Measurements from ENCODE around the gene RUVBL2.

RUVBL2 gene

GRCh38 chr19:48988860-48989259 is 4.8 kb upstream of the RUVBL2 start:
- H3K36me3 ChIP-seq: peaks cover 37% of the 10 kb centered on the region
- TF ChIP-seq CTCF (IDR thresholded peaks at IDR 0.05; ENCODE audit: low read depth, low read length): no peak

GRCh38 chr19:48989701-48990291 is 3.9 kb upstream of the RUVBL2 start:
- DNase-seq: peak; percentile 45
- Histone ChIP-seq H3K4me3 (ENCODE audit: low read depth, low read length) (no peak overlapping the region), H3K9me3 (ENCODE audit: severe bottlenecking) (no peaks in the 10 kb centered on the region), H3K27ac (peak overlapping the region; percentile 48), H3K27me3 (ENCODE audit: insufficient read depth, low read depth, severe bottlenecking) (no peaks in the 10 kb centered on the region), H3K36me3 (peaks cover 29% of the 10 kb centered on the region)
- TF ChIP-seq CTCF (IDR thresholded peaks at IDR 0.05; ENCODE audit: low read depth, low read length): no peak

More at GRCh38 chr19:48988860-48989259, 4.8 kb upstream of the RUVBL2 start:
- Histone ChIP-seq H3K27ac (no peak overlapping the region; the same call in 1 of the 2 replicates), H3K9me3 (ENCODE audit: severe bottlenecking) (no peaks in the 10 kb centered on the region), H3K4me3 (ENCODE audit: low read depth, low read length) (no peak overlapping the region), H3K27me3 (ENCODE audit: insufficient read depth, low read depth, severe bottlenecking) (no peaks in the 10 kb centered on the region)
- DNase-seq: no peak

GRCh38 chr19:48990400-48990799 is 3.3 kb upstream of the RUVBL2 start:
- Histone ChIP-seq H3K9me3 (ENCODE audit: severe bottlenecking) (no peaks in the 10 kb centered on the region), H3K36me3 (peaks cover 23% of the 10 kb centered on the region), H3K27ac (peak overlapping the region; percentile 48), H3K4me3 (ENCODE audit: low read depth, low read length) (no peak overlapping the region), H3K27me3 (ENCODE audit: insufficient read depth, low read depth, severe bottlenecking) (no peaks in the 10 kb centered on the region)
- TF ChIP-seq CTCF (IDR thresholded peaks at IDR 0.05; ENCODE audit: low read depth, low read length): no peak
- DNase-seq: no peak

- no peak for TF ChIP-seq CTCF (IDR thresholded peaks at IDR 0.05; ENCODE audit: low read depth, low read length)
- Histone ChIP-seq H3K9me3 (ENCODE audit: severe bottlenecking) (no peaks in the 10 kb centered on the region), H3K36me3 (peaks cover 20% of the 10 kb centered on the region), H3K27me3 (ENCODE audit: insufficient read depth, low read depth, severe bottlenecking) (no peaks in the 10 kb centered on the region), H3K4me3 (ENCODE audit: low read depth, low read length) (no peak overlapping the region), H3K27ac (peak overlapping the region; percentile 83; the same call in 1 of the 2 replicates)
- no peak for DNase-seq
Measured at GRCh38 chr19:48991011-48991609, 2.6 kb upstream of the RUVBL2 start.

GRCh38 chr19:48991873-48992580 is 1.7 kb upstream of the RUVBL2 start:
- DNase-seq: peak; percentile 47
- Histone ChIP-seq H3K27me3 (ENCODE audit: insufficient read depth, low read depth, severe bottlenecking) (no peaks in the 10 kb centered on the region), H3K9me3 (ENCODE audit: severe bottlenecking) (no peaks in the 10 kb centered on the region), H3K4me3 (ENCODE audit: low read depth, low read length) (peak overlapping the region; percentile 77), H3K27ac (peak overlapping the region; percentile 83), H3K36me3 (peaks cover 20% of the 10 kb centered on the region)
- TF ChIP-seq CTCF (IDR thresholded peaks at IDR 0.05; ENCODE audit: low read depth, low read length): no peak
